Choroid plexus epithelial cell (primary cell): ENCODE results near the gene HNRNPH3.

Experiments used
- DNase-seq: peaks from one replicate; pipeline ENCODE4 v3.0.0-alpha.2; 2010; ENCODE audit warnings: low read depth
- H3K4me3 ChIP-seq: 2 replicates; pipeline ENCODE4 v1.5.1; 2011; ENCODE audit warnings: low read depth, mild to moderate bottlenecking, control low read depth, low read length, moderate library complexity
- TF ChIP-seq, protein P1 (sequence below): conservative IDR thresholded peaks from 2 replicates; pipeline ENCODE4 v1.5.1; 2011; ENCODE audit warnings: low read depth, mild to moderate bottlenecking, control low read depth, inconsistent platforms, low read length, moderate library complexity

Gene HNRNPH3, protein sequence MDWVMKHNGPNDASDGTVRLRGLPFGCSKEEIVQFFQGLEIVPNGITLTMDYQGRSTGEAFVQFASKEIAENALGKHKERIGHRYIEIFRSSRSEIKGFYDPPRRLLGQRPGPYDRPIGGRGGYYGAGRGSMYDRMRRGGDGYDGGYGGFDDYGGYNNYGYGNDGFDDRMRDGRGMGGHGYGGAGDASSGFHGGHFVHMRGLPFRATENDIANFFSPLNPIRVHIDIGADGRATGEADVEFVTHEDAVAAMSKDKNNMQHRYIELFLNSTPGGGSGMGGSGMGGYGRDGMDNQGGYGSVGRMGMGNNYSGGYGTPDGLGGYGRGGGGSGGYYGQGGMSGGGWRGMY

DNA sequence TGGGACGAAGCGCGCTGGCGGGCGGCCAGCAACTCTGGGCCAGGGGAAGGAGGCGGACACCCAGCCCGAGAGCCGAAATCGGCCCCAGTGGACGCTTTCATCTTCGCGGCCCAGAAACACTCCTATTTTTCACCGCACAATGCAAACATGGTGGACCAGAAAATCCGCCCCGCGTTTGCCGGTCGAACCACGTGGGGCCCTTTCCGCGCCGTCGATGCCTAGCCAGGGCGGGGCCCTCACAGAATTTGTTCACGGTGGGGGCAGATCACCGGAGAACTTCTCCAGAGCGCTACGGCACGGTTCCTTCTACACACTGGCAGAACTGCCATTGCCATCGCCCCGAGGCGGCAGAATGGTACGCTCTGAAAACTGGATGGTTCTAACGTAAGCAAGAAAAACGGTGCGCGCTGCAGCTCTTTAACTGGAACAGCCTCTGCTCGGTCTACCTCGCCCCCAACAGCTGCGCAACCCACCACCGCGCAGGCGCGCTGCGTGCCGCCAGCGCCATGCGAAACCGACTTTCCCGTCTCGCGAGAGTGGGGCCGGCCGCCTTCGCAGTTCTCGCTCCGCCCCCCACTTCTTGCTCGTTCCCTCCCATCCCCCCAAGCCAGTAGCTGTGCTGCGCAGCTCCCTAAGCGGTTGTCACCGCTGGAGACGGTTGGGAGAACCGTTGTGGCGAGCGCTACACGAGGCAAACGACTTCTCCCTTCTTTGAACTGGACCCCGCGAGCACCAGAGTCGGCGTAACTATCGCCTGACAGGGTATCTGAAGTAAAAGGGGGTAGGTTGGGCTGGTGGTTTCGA is at the start of gene HNRNPH3:
TSS of gene HNRNPH3 (plus strand) at position 610 of the 804 bp plus-strand sequence. CDS start 5,158 bp downstream, outside the sequence.
- peak within 1 kb of the TSS; percentile 93 for H3K4me3 ChIP-seq
- TF ChIP-seq, protein P1, sequence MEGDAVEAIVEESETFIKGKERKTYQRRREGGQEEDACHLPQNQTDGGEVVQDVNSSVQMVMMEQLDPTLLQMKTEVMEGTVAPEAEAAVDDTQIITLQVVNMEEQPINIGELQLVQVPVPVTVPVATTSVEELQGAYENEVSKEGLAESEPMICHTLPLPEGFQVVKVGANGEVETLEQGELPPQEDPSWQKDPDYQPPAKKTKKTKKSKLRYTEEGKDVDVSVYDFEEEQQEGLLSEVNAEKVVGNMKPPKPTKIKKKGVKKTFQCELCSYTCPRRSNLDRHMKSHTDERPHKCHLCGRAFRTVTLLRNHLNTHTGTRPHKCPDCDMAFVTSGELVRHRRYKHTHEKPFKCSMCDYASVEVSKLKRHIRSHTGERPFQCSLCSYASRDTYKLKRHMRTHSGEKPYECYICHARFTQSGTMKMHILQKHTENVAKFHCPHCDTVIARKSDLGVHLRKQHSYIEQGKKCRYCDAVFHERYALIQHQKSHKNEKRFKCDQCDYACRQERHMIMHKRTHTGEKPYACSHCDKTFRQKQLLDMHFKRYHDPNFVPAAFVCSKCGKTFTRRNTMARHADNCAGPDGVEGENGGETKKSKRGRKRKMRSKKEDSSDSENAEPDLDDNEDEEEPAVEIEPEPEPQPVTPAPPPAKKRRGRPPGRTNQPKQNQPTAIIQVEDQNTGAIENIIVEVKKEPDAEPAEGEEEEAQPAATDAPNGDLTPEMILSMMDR = no peak

DNA sequence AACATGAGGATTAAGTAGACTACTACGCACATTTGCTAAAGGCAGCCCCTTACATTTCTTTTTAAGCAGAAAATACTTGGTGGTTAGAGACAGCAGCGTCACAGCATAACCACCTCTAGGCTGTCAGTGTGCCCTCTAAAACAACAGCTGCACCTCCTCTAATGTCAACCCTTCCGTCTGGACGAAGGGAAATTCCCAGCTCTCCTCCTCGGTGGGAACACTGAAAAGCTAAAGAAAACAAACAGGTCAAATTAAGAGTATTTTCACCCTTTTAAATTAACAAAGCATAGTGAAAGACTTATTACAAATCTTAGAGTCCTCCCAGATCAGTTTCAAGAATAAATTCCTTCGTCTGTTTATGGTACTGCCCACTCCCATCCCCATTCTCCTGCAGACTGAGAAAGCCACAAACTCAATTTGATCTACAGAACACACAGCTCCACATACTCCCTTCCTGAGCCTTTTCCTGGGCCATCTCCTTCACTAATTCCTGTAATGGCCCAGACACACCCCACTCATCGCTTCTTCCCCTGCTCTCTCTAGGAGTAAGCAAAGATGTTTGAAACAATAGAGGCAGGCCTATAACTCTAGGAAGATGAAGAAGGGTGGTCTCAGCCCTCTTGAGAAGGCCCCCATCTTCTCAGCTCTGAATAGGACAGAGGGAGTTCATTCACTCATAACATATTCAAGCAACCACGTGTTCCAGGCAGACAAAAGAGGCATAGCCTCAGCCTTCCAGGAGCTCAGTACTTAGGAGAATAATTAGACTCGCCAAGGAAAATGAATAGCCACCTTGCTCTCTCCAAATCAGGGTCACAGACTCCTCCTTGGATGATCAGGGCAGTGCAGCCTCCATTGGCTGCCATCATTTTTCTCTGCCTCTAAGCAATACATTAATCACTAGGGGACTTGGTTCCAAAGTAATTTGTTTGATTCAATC is 47.5 kb upstream of the HNRNPH3 start:
- TF ChIP-seq, protein P1 = no peak
- DNase-seq = peak; percentile 43
- H3K4me3 ChIP-seq = no peak overlapping the region

More for the DNA sequence above, at the start of gene HNRNPH3:
- peak; percentile 99 for DNase-seq

DNA sequence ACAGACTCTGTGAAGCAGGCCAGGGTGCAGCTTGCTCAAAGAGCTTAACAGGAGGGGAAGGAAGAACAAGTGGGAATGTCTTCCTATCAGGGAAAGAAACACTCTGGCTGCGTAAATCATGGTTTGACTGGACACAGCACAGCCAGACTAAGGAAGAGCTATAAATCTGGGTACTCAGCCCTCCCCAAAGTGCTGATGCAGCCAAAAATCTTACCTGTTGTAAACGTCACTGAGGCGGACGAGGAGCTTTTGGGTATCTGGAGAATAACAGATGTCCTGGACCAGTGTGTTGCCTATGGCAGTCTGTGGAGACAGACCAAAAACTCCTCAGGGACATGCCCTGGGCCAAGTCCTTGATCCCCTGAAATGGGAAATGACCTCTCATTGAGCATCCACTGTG is 43.1 kb upstream of the HNRNPH3 start:
- TF ChIP-seq, protein P1 = no peak
- DNase-seq = no peak
- no peak overlapping the region for H3K4me3 ChIP-seq

DNA sequence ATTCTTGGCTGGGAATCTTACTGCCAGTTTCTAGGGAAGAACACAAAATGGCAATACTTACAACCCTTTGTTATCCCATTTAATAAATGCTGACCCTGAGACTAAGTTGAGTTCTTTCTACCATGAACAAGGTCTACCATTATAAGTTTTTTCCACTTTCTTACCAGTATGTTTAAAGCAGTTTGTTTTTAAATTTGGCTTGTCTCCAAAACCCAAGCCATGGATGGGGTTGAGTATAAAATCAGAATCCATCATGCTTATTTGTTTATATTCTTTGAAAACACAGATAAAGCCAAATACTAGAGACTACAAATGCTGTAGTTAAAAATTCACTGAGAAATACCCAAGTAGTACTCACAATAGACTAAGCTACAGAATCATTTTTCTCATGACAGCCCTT is 41.1 kb upstream of the HNRNPH3 start:
- DNase-seq = no peak
- no peak overlapping the region for H3K4me3 ChIP-seq
- TF ChIP-seq, protein P1 = no peak

DNA sequence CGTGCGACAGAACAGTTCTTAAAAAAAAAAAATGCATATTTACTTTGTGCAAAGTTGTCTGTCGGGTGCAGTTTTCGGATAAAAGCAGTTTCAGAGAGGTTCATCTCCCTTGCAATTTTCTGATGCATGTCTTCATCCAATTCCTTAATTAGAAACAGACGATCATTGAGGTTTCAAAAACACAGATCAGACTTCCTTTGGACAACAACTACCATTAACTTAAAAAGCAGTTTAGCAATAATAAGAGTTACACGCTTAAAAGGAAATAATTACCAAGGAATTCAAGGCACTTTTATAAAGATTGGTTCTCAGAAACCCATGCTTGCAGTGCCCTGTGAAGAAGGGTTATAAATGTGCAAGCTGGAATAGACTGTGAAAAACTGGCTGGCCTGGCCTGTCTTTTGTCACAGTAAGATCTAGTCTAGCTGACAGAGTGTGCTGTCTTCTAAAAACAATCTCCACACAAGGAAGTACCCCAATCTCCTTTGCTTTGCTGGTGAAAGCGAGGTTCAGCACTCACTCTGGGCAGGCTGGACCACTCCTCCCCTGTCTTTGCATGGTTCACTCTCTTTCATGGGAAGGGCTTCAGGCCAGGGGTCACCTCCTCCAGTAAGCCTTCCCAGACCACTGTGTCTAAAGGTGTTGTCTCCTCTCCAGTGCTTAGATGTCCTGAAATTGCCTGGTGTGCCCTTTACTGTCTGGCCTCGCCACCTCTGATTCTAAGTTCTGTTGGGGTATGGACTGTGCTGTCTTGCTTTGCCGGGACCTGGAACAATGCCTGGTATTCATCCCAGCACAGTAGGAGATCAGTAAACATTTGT is 34.8 kb upstream of the HNRNPH3 start:
- H3K4me3 ChIP-seq = no peak overlapping the region
- TF ChIP-seq, protein P1 = no peak
- peak; percentile 26 for DNase-seq

DNA sequence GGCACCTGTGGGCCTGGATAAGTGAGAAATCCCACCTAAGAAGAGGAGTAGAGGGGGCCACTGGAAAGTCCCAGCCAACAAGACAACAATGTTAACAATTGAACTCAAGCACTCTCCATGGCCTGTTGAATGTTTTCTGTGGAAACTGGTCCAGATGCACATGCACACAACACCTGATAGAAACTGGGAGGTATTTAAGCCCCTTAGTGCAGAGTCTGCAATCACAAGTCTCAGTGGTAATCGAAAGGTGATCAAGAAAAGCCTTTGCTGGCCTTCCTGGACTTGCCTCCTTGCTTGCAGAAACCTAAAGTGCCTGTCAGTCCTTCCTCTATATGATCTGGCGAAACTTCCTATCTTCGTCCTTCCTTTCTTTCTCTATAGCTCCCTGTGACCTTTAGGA is 30.6 kb upstream of the HNRNPH3 start:
- H3K4me3 ChIP-seq = no peak overlapping the region
- TF ChIP-seq, protein P1 = no peak
- no peak for DNase-seq
